Right renal pelvis (tissue), 4 donors: ENCODE data around the gene RHBDD2. TPM values are rescaled to one million over a fixed set of nuclear protein-coding genes. Genes with fewer than 3 reads are reported as not detected.
"Not testable (repeated sequence)": the region's sequence is repeated elsewhere in the genome, so short reads cannot be mapped to it uniquely, and the experiment has no call there.

ENCODE experiments used
- DNase-seq, 4 donors: peaks; one replicate each; pipeline ENCODE4 v3.0.0-alpha.2; 2013; ENCODE audit warnings: low read depth in 4 of 4, low spot score in 3 of 4, missing footprints in 1 of 4
- polyA plus RNA-seq, 4 donors: library from polyadenylated mRNA; unstranded; fragments of 120-200 nt; gene quantifications; one replicate each; pipeline ENCODE4 v1.2.1, GENCODE V29; 2013; ENCODE audit not compliant: insufficient read length in 4 of 4

Gene RHBDD2
- polyA plus RNA-seq = 10 to 100 TPM; 62.6 to 82.4 (median 67.2) TPM

DNA sequence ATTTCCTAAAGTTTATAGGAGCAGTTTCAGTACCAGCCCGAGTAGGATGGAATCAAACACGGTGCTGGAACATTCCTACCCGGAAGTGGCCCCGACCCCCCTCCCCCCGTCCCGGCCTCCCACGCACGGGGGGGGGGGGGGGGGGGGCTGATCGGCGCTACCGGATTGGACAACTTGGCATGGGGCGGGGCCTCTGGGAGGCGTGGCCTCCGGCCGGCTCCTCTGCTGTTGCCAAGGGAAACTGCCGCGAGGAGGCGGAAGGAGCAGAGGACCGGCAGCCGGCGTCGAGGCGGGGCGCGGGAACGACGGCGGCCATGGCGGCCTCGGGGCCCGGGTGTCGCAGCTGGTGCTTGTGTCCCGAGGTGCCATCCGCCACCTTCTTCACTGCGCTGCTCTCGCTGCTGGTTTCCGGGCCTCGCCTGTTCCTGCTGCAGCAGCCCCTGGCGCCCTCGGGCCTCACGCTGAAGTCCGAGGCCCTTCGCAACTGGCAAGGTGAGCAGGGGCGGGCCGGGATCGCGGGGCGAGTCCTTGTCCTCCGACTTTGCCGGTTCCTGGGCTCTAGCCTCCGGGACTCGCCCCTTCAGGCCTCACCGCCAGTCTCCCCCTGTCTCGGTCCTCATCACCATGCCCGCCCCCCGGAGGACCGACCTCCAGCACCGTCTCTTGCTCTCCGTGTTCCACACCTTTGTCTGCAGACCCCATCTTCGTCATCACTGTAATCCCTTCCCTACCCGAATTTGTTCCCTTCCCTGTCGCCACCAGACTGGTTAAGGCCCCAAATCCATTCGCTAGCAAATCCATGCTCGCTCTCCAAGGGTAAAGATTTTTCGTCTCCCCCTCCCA, at the start of gene RHBDD2:
RHBDD2 (plus strand) TSS at position 266 of the 843 bp plus-strand sequence; CDS start at position 315, 49 bp downstream.
- peak; percentile 87 to 92 (median 90) for DNase-seq

DNA sequence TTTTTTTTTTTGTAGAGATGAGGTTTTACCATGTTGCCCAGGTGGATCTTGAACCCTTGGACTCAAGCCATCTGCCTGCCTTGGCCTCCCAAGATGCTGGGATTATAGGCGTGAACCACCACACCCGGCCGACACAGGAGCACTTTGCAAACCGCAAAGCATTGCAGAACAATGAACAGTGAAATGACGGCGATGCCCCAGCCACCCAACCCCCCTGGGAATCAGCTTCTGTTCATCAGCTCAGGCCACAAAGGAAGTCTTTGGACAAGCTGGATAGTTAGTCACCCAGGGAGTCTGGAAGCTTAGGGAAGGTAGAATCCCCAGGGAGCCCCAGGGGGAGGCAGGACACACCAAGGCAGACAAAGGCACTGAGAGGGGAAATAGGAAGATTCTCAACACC, 49.2 kb upstream of the RHBDD2 start:
- not testable (repeated sequence) for DNase-seq

DNA sequence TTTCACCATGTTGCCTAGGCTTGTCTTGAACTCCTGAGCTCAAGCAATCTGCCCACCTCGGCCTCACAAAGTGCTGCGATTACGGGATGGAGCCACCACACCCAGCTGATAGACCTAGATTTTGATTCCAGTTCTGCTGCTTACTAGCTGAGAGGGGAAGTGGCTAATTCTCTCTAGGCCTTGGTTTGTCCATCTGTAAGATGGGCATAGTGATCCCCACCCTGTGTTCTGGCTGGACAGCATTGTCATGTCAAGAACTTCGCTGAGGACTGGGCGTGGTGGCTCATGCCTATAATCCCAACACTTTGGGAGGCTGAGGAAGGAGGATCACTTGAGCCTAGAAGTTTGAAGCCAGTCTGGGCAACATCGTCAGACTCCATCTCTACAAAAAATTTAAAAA, 47.9 kb upstream of the RHBDD2 start:
- no peak for DNase-seq

DNA sequence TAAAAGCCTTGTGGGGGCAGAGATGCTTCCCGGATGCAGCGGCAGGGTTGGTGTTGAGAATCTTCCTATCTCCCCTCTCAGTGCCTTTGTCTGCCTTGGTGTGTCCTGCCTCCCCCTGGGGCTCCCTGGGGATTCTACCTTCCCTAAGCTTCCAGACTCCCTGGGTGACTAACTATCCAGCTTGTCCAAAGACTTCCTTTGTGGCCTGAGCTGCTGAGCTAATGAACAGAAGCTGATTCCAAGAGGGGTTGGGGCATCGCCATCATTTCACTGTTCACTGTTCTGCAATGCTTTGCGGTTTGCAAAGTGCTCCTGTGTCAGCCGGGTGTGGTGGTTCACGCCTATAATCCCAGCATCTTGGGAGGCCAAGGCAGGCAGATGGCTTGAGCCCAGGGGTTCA, 45.2 kb upstream of the RHBDD2 start:
- DNase-seq = not testable (repeated sequence)

DNA sequence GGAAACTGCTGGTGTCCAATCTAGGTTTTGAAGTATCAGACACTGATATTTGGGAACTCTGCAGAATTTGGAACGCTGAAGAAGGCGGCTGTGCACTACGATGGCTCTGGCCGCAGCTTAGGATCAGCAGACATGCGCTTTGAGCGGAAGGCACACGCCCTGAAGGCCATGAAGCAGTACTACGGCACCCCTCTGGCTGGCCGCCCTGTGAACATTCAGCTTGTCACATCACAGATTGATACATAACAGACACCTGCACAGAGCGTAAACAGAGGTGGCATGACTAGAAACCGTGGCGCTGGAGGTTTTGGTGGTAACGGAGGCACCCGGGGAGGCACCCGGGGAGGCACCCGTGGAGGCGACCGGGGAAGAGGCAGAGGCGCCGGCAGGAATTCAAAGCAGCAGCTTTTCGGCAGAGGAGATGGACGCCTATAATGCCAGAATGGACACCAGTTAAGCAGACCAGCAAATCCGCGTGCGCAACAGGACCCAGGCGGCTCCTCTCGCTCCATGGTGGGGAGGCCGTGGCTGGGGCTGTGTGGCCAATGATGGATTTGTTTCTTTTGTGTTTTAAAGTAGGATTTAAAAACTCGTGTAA, 43.0 kb upstream of the RHBDD2 start:
- DNase-seq = no peak

DNA sequence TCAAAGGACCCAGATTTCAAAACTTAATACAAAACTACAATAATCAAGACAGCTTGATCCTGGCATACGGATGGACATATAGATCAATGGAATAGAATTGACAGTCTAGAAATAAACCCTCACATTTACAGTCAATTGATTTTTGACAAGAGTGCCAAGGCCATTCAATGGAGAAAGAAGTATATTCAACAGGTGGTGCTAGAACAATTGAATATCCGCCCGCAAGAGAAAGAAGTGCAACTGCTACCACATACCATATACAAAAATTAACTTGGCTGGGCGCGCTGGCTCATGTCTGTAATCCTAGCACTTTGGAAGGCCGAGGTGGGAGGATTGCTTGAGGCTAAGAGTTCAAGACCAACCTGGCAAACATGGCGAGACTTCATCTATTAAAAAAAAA, 42.0 kb upstream of the RHBDD2 start:
- no peak for DNase-seq

DNA sequence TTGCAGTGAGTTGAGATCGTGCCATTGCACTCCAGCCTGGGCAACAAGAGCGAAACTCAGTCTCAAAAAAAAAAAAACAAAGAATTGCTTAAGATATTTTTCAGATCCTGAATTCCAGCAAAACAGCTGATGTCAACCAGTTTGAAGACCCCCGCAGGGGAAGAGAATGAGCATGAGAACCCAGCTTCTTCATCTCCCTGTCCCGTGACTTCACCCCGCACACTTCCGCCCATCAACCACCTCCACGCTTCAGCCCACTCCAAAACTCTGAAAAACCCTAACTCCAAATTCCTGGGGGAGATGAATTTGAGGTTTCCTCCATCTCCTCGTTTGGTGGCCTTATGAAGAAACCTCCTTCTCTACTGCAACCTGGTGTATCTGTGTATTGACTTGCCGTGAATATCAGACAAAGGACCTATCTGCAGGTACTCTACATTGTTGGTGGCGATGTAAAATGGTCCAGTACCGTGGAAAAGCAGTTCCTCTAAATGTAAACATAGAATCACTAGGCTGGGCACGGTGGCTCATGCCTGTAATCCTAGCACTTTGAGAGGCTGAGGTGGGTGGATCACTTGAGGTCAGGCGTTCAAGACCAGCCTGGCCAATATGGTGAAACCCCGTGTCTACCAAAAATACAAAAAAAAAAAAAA, 40.4 kb upstream of the RHBDD2 start:
- not testable (repeated sequence) for DNase-seq

DNA sequence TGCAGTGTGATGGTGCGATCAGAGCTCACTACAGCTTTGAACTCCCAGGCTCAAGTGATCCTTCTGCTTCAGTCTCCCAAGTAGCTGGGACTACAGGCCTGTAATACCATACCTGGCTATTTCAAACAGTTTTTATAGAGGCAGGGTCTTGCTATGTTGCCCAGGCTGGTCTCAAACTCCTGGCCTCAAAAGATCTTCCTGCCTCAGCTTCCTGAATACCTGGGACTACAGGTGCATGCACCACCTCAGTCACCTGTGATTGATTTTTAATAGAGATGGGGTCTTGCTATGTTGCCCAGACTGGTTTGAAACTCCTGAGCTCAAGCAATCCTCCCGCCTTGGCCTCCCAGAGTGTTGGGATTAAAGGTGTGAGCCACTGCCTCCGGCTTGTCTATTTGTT, 38.8 kb upstream of the RHBDD2 start:
- no peak for DNase-seq

DNA sequence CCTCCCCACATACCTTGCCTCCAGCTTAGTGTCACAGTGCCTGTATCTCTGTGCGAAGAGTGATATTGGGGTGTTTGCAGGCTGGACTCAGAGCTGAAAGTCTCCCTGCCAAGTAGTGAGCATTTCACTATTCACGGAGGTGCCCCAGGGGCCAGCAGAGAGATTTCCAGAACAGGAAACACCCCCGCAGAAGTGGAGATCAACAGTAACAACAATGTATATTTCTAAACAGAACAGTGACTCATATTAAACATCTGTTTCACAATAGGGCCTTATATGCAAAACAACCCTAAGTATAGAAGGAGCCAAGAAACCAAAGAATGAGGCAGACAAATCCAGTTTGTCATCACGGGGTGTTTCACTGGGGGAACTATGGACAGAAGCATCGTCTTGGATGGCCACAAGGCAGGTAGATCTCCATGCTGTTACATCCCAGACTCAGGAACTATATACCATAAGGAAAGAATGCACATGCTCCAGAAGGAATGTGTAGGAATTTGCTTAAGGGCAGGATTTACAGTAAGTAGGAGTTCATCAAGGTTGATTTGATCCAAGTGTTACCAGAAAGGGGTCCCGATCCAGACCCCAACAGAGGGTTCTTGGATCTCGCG, 35.9 kb upstream of the RHBDD2 start:
- no peak for DNase-seq

DNA sequence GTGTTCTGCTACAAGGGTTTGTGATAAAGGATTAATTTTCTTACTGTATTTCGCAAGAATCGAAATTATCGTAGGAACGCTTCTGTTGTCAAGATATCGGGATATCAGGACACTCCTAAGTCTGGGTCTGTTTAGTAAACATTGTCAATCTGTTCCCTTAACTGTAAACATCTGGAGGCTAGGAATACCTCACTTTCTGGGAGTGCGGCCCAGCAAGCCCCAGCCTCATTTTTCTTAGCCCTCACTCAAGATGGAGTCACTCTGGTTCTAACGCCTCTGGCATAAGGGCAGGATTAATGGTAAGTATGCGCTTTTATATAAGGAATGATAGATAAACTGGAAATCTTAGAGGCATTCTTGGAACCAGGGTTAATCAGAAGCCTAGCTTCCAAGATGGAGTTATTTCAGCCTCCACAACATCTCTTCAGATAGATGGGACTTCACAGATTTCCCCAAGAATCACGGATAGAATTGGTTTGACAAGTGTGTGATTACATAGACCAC, 35.2 kb upstream of the RHBDD2 start:
- no peak for DNase-seq

DNA sequence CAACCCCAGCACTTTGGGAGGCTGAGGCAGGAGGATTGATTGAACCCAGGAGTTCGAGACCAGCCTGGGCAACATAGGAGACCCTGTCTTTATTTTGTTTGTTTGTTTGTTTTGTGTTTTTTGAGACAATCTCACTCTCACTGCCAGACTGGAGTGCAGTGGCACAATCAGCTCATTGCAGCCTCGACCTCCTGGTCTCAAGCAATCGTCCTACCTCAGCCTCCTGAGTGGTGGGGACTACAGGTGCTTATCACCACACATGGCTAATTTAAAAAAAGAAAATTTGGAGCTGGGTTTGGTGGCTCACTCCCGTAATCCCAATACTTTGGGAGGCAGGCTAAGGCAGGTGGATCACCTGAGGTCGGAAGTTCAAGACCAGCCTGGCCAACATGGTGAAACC, 34.7 kb upstream of the RHBDD2 start:
- no peak for DNase-seq

DNA sequence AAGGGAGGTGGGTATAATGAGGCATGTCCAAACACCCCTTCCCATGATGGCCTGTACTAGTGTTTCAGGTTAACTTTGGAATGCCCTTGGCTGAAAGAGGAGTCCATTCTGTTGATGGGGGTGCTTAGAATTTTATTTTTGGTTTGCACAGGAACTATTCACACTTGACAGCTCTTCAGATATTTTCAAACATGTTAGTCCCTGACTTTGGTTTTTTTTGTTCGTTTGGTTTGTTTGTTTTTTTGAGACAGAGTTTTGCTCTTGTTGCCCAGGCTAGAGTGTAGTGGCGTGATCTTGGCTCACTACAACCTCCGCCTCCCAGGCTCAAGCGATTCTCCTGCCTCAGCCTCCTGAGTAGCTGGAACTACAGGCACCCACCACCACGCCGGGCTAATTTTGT, 33.7 kb upstream of the RHBDD2 start:
- DNase-seq = not testable (repeated sequence)

DNA sequence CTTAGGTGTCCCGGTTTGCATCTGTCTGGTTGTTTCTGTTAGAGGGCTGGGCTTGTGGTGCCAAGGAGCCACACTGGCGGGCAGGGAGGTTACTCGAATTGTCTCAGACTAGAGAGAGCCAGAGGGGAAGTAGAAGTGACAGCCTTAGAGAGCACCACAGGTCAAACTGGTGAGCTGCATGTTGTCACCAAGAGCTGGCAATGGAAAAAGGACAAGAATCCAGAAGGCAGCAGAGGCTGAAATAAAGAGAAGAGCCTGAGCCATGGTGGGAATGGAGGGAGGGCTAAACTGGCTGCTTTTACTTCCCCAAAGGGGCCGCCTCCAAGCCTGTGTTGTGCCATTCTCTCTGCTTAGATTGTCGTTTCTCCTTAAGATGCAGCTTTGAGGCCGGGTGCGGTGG, 31.1 kb upstream of the RHBDD2 start:
- no peak for DNase-seq

DNA sequence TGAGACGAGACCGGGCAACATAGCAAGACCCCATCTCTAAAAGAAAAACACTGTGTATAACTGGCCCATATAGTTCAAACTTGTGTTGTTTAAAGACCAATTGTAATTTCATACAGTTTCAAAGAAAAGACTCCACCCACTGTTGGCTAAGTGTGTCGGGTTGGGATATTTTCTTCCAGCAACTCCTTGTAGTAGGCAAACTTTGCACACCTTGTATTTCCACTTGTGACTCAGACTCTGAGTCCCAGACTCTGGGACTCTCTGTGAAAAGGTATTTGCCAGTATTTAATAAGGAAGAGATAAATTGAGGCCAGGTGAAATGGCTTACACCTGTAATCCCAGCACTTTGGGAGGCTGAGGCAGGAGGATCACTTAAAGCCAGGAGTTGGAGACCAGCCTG, 29.3 kb upstream of the RHBDD2 start:
- DNase-seq = no peak

DNA sequence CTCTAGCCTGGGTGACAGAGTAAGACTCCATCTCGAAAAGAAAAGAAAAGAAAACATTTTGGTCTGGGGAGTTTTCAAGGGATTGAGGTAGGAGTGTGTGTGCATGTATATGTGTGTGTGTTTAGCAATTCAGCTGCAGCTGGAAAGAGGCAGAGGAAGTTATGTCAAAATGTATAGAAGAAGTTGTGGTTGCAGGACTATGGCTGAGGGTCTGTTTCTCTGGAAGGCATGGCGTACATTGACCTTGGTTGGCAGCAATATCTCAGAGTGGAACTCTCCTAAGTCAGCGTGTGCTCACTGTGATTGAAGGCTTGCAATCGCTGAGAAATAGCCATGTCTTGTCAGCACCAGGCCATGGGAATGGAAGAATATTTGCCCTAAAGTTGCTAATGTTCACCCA, 28.6 kb upstream of the RHBDD2 start:
- no peak for DNase-seq

DNA sequence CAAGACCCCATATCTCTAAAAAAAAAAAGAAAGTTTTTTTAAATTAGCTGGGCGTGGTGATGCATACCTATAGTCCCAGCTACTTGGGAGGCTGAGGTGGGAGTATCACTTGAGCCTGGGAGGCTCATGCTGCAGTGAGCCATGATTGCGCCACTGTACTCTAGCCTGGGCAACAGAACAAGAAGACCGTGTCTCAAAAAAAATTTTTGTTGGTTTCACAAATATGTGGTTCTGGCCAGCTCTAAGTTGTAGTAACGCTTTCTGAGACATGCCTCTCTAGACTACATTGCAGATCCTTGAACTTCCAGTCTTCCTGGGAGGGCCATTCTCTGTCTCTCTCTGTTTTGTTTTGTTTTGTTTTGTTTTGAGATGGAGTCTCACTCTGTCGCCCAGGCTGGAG, 24.6 kb upstream of the RHBDD2 start:
- DNase-seq = no peak

DNA sequence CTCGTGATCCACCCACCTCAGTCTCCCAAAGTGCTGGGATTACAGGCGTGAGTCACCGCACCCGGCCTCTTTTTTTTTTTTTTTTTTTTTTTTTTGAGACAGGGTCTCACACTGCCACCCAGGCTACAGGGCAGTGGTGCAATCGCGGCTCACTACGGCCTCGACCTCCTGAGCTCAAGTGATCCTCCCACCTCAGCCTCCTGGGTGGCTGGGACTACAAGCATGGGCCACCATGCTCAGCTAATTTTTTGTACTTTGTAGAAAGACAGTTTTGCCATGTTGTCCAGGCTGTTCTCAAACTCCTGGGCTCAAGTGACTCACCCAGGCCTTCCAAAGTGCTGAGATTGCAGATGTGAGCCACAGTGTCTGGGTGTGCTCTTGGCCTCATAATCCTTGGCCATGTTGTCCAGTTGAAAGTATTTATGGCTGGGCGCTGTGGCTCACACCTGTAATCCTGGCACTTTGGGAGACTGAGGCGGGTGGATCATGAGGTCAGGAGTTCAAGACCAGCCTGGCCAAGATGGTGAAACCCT, 24.0 kb upstream of the RHBDD2 start:
- not testable (repeated sequence) for DNase-seq

DNA sequence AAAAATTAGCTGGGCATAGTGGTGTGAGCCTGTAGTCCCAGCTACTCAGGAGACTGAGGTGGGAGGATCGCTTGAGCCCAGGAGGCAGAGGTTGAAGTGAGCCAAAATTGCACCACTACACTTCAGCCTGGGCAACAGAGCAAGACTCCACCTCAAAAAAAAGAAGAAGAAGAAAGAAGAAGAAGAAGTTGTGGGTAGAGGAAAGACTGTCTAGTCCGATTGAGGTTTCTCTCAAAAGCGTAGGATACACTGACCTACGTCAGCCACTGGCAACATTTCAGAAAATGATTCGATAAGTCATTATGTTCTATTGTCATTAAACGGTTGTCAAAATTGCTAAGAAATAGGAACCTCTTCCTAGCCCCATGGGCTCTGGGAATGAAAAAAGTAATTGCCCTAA, 22.3 kb upstream of the RHBDD2 start:
- DNase-seq = no peak

DNA sequence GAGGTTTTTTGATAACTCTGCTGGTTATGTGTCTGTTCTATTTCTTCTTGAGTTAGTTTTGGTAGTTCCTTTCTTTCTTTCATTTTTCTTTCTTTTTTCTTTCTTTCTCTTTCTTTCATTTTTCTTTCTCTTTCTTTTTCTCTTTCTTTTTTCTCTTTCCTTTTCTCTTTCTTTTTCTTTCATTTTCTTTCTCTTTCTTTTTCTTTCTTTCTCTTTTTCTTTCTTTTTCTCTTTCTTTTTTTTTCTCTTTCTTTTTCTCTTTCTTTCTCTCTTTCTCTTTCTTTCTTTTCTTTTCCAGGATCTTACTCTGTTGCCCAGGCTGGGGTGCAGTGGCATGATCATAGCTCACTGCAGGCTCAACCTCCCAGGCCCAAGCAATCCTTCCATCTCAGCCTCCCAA, 20.4 kb upstream of the RHBDD2 start:
- no peak for DNase-seq

DNA sequence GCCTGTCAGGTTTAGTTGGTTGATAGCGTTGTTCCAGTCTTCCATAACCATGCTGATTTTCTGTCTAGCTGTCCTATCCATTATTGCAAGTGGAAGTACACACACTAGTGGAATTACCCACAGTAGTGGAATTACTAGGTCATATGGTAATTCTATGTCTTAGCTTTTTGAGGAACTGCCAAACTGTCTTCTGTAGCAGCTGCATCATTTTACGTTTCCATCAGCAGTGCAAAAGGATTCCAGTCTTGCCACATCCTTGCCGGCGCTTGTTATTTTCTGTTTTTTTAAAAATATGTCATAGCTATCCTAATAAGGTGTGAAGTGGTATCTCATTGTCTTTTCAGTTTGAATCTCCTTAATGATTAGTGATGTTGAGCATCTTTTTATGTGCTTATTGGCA, 17.2 kb upstream of the RHBDD2 start:
- DNase-seq = no peak

DNA sequence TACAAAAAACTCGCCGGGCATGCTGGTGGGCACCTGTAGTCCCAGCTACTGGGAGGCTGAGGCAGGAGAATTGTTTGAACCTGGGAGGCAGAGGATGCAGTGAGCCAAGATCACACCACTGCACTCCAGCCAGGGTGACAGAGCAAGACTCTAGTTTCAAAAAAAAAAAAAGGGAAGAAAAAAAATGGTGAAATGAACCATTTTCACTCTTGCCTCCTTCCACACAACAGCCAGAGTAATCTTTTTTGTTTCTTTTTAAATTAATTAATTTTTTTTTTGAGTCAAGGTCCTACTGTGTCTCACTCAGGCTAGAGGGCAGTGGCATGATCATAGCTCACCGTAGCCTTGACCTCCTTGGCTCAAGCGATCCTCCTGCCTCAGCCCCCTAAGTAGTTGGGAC, 14.6 kb upstream of the RHBDD2 start:
- not testable (repeated sequence) for DNase-seq
